Hematopoietic multipotent progenitor cell (in vitro differentiated cells): ENCODE results near the gene SOCS6. TPM values are rescaled to one million over a fixed set of nuclear protein-coding genes. Genes with fewer than 3 reads are reported as not detected.
"Not testable (repeated sequence)": the region's sequence is repeated elsewhere in the genome, so short reads cannot be mapped to it uniquely, and the experiment has no call there.

Experiments used
- DNase-seq, 3 donors: peaks; one replicate each; pipeline ENCODE4 v3.0.0-alpha.2; 2011 to 2015; ENCODE audit warnings: low read depth in 2 of 3, low spot score in 2 of 3
- total RNA-seq: library from RNA; depleted of rRNA; stranded (reverse); fragments of >200 nt; gene quantifications from one replicate; pipeline ENCODE4 v1.2.3, GENCODE V29; 2012

Gene SOCS6, protein sequence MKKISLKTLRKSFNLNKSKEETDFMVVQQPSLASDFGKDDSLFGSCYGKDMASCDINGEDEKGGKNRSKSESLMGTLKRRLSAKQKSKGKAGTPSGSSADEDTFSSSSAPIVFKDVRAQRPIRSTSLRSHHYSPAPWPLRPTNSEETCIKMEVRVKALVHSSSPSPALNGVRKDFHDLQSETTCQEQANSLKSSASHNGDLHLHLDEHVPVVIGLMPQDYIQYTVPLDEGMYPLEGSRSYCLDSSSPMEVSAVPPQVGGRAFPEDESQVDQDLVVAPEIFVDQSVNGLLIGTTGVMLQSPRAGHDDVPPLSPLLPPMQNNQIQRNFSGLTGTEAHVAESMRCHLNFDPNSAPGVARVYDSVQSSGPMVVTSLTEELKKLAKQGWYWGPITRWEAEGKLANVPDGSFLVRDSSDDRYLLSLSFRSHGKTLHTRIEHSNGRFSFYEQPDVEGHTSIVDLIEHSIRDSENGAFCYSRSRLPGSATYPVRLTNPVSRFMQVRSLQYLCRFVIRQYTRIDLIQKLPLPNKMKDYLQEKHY
- 14.8 TPM for total RNA-seq

DNA sequence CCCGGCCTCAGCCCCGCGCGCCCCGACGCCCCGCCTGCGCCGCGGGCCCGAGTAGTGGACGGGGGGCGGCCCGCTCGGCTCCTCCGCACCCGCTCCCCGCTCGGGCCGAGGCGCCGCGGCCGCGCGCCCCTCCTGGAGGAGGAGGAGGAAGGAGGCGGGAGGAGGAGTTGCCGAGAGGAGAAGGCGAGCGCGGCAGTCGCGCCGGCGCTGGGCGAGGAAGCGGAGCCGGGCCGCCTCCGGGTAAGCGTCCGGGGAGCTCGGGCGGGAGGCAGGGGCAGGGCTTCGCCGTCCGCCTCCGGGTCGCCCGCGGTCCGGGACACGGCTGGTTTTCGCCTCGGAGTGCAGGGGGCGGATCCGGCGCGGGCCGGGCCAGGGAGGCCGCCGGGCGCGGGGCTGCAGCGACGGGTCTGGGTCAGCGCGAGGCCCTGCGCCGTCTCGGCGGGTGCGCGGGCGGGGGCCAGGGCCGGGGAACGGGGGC is at the start of gene SOCS6:
Gene SOCS6 (plus strand): TSS at position 195 of the 478 bp plus-strand sequence. CDS start 35,624 bp downstream, outside the sequence.
- DNase-seq, result peak; percentile 4 to 66 (median 58)

DNA sequence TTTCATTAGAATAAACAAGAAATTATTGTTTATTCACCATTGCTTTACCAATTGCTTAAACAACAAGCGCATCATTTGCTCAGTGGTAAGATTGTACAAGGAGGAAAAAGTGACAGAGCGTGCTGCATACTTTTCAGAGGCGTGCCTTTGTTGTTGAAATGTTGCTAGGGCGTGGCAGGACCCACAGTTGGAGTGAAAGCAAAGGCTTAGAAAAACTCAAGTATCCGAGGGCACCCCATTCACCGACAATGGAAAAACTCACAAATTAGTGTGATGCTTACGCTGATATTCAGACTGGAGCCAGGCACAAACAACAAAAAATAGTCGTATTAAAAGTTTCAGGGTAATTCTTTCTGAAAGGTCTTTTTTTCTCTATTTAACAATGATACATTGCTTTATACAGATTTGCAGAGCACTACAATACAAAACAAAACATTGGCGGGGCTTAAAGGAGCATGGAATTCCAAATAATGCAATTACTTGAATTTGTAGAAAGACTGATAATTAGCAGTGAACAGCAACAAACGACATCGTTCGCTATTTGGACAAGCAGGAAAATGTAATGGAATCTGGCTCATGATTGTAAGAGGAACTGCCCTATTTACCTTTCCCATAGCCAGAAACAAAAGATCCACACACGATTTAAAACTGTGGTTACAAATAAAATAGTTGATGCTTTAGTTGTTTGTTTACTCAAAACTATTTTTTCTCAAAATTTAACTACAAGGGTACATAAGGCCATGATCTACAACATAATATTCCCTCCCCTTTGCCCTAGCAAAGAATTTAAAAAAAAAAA is 45.5 kb upstream of the SOCS6 start:
- DNase-seq, result no peak

DNA sequence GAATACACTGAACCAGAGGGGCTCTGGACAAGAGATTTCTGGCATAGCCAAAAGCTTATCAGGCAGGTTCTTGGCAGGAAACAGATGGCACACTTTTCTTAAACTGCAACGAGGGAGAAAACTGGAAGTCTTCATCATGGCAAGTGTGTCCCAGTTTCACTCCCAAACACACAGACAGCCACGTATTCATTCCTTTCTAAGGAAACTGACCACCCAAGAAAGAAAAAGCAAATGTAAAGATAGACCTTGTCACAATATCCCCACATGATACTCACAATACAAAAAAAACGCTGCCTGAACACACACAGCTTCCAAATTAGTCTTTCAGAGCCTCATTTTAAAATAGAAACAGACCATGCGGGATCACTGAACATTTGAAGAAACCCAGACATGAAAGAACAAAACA is 42.8 kb upstream of the SOCS6 start:
- DNase-seq, result peak in 2 of 3 donors; percentile 15 to 64

DNA sequence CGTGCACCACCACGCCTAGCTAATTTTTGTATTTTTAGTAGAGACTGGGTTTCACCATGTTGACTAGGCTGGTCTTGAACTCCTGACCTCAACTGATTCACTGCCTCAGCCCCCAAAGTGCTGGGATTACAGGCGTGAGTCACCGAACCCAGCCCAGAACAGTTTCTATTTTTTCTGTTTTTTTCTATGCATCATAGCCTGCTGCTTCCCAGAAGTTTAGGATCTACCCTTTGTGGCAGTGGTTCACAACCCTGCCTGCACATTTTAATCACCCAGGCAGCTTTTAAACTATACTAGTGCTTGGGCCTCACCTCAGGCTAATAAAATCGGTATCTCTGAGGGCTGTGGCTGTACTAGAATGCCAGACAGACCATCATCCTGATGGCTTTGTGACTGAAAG is 39.7 kb upstream of the SOCS6 start:
- no peak for DNase-seq

DNA sequence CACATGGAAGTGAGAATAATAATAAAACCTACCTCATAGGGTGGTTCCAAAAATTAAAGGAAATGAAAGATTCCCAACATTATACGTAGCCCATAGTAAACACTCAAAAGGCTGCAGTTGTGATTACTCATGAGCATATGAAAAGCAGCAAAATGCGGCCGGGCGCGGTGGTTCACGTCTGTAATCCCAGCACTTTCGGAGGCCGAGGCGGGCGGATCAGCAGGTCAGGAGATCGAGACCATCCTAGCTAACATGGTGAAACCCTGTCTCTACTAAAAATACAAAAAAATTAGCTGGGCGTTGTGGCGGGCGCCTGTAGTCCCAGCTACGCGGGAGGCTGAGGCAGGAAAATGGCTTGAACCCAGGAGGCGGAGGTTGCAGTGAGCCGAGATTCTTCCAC is 39.0 kb upstream of the SOCS6 start:
- DNase-seq, result not testable (repeated sequence)

DNA sequence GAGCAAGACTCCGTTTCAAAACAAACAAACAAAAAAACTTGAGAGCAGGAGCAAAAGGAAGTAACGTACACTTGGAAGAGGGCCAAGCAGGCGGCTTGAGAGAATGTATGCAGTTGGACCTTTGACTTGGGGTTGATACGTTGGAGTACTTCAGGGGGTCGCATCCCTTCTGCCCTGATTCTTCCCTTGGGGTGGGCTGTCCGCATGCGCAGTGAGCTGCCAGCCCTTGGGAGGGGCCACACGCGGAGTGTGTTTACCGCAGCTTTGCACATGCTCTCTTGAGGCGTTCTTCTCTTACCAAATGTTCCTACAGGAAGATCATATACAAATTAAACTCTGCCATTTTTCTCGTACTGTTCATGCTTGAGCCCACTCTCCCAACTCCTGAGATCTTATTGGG is 38.1 kb upstream of the SOCS6 start:
- no peak for DNase-seq

DNA sequence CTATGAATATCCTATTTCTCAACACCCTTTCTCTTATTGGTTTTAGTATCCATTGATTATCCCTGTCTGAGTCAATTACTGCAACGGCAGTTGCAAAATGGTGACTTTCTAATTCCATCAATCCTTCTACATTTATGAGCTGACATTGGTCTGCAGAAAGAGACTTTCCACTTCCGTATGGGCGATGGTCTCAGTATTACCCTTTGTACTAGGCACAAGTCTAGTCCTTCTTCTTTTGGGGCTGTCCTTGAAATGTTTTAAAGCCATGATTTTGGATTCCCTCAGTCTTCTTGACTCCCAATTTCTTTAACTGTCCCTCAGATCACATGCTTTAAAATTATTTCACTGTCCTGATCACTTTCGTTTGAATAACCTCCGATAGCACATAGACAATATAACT is 32.7 kb upstream of the SOCS6 start:
- DNase-seq, result no peak

DNA sequence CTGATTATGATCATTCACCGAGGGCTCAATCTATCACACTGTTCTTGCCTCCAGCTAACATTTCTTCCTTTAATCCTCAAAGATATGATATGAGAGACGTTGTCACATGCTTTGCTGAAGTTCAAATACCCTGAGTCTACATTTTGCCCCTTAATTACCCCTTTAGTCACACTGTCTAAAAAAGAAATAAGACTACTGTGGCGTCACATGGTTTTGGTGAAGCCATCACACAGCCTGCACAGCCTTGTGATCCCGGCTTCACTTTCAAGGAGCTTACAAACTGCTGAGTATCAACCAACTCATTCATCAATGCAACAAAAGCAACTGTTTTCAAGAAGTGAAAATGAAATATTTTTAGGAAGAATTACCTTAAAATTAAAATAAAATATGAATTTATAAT is 31.9 kb upstream of the SOCS6 start:
- DNase-seq, result no peak

DNA sequence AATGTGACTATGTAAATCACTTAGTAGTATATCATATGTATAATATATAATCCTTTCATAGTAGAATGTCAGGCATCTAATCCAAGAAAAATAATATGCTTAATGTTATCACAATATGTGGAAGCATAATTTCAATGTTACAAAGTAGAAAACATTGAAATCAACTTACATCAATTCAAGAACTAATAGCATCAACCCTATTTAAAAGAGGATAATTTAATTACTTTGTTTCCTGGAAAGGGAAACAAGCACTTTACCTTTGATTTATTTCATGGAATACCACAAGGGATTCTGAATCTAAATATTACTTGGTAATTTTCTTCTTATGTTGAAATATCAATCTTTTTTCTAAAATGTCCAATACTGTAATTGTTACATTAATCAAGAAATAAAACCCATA is 30.6 kb upstream of the SOCS6 start:
- DNase-seq, result no peak

DNA sequence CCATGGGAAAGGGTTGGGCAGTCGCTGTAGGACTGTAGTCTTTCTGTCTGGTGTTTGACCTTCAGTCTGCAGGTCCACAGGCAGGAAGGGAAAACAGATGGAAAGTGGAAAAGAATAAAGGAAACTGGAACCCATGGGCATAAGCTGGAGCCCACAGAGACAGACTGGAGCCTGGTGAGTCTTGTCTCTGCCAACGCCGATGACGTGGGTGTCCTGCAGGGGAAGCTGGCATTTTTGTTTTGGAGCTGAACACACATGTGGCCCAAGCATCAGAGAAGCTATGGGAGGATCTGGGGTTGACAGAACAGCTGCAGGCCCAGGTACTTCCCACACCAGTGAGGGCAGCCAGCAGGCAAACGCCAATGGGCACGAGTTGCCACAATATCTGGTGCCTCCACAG is 28.2 kb upstream of the SOCS6 start:
- no peak for DNase-seq

DNA sequence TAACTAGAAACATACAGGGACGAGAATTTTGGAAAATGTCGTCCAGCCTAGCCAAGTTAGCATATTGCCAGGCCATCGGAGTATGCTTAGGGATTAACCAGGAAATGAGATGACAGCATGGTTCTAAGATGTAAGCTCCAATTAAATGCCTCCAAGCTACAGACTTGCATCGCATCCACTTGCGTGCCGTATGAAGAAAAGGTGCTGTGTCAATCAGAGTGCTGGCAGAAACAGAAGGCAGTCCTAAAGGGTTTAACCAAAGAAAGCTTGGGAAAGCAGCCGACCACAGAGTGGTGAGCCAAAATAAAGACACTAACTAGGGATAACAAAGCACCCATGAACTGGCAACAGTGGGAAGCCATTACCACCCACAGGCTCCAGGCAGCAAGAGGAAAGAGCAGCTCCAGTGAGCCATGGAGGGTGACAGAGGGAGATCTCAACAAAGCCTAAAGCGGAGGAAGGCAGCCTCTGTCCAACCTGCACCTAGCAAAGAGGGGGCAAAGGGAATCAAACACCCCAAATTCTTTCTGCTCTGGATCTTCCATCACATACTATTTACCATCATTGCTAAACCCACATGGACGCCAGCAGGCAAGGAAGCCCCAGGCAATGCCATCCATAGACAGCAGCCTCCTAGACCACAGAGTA is 27.6 kb upstream of the SOCS6 start:
- no peak for DNase-seq

DNA sequence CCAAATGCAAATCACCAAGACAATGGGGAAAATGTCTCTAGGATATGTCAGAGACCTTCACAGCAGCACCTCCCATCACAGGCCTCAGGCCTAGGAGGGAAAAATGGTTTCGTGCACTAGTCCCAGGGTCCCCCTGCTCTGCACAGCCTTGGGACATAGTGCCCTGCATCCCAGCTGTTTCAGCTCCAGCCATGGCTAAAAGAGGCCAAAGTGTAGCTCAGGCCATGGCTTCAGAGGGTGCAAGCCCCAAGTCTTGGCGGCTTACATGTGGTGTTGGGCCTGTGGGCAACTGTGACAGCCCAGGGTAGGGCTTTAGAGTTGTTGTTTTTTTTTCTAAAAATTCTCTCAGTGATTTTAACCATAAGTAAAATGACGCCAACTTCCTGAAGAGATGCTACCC is 25.5 kb upstream of the SOCS6 start:
- no peak for DNase-seq

DNA sequence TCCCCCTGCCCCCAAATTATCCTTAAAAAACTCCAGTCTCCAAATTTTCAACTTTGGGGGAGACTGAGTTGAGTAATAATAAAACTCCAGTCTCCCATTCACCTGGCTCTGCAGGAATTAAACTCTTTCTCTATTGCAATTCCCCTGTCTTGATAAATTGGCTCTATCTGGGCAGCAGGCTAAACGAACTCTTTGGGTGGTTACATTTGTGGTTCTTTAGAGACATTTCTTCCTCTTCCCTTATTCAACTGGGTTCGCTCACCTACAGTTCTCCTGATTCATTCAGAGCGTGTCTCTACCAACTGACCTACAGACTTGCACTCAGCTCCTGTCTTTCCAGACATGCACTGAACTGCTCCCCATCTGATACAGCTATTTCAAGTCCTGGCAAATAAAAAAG is 17.1 kb upstream of the SOCS6 start:
- DNase-seq, result no peak

DNA sequence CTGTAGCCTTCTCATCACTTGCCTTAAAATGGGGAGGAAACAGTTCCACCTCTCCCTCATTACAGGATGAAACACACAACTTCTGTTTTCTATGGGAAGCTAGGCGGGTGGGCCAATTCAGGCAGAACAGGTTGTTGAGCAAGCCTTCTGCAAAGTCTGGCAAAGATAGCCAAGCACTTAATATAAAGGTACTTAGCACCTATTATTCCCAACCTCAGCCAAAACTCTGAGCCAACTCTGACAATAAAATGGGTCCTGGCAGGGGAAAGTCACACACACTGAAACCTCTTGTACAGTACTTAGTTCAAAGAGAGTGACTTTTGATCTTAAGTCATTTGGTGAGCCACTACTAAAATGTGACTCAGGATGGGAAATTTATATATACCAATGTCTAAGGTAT is 15.8 kb upstream of the SOCS6 start:
- no peak for DNase-seq

DNA sequence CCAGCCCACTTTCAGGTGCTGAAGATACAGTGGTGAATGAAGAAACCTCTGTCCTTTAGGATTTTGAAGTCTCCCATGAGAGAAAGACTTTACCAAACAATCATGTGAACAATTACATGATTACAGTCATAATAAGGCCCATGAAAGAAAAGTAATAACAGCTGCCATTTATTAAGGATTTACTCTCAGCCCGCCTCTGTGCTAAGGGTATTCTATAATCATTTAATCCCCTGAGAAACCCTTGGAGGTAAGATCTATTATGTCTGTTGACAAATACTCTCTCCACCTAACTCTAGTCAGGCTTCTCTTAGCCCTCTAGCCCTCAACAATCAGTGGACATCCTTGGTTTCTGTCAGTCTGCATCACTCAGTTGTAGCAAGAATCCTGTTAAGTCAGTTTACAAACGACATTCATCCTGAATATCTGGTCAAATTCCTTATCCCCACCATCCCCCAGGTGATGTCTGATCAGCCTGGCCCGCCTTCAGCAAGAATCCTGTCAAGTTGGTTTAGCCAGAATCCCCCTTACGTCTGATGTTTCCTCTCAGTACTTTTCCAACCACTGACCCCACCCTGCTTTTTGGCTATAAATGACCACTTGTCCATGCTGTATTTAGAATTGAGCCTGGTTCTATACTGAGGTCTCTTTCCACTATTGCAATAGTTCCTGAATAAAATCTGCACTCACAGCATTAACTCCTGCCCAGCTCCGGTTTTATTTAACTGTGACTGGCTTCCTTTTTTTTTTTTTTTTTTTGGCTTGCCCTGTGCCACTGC is 12.2 kb upstream of the SOCS6 start:
- no peak for DNase-seq

DNA sequence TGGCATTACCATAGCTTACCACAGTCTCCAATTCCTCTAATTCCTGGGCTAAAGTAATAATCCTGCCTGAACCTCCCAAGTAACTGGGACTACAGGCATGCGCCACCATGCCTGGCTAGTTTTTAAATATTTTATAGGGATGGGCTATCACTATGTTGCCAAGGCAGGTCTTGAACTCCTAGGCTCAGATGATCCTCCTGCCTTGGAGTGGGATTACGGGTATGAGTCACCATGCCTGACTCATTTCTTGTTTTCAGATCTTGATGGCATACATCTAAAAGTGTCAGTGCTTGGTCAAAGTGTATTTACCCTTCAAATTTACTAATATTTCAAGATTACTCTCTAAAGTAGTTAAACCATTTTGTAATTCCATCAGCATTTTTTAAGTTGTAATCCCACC is 9.4 kb upstream of the SOCS6 start:
- DNase-seq, result no peak

DNA sequence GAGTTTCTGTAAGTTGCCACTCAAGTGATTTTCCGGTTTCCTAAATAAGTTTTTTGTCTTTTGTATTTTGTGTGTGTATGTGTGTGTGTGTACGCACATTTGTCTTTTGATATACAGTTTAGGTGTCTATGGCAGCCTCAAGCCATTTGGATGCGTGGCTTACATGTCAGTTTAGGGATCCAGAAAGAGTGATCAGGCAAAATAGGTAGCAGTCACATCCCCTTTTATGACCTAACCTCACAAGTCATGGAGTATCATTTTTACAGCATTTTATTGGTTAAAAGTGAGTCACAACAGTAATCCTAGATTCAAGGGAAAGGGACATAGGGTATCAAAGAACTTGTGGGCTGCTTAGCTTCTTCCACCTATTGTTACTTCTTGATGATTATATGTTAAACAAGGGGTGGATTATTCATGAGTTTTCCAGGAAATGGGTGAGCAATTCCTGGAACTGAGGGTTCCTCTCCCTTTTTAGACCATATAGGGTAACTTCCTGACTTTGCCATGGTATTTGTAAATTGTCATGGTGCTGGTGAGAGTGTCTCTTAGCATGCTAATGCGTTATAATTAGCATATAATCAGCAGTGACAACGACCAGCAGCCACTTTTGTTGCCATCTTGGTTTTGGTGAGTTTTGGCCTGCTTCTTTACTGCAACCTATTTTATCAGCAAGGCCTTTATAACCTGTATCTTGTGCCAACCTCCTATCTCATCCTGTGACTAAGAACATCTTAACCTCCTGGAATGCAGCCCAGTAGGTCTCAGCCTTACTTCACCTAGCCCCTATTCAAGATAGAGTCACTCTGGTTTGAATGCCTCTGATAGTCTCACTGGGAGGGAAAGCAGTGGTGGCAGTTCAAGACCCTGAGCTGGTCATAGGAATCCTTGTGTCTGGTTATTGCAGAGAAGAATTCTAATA is 8.6 kb upstream of the SOCS6 start:
- no peak for DNase-seq

DNA sequence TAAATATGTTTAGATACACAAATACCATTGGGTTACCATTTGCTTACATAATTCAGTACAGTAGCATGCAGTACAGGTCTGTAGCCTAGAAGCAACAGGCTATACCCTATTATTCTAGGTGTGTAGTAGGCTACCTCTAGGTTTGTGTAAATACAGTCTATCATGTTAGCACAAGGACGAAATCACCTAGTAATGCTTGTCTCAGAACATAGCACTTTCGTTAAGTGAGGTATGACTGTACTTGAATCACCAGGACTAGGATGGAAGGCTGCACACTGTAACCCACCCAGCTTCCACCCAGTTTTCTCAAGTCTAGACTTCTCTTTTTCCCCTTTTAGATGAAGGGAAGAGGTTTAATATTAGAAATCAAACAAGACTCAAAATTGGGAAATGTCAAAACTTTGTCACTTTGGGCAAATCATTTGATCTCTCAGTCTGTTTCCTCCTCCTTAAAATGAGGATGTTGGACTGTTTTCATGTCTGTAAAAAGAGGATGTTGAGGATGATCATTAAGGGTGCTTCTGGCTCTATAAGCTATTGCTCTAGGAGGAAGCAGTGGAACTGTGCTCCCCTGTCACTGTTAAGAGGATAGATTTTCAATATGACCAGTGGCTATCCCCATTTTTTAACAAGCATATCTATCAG is 3.7 kb upstream of the SOCS6 start:
- DNase-seq, result peak in 2 of 3 donors; percentile 22 to 75

DNA sequence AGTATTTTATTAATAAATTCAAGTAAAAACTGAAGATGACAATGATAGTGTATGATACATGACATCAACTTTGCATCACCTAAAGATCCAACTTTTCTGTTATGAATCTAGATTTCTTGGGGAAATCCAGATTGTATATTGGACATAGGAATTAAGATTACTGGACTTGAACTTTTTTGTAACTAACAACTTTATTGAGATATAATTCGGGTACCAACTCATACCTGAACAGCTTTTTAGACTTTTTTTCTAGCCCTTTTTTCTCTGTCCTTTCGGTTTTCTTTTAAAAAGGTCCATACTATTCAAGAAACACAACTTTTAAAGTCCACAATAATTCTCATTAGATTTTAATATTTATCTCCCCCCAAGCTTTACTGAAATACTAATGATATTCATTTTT is 1.1 kb upstream of the SOCS6 start:
- DNase-seq, result no peak
